Peyer's patch (tissue), 4 donors: Measurements from ENCODE around the gene SLC25A34. TPM values are rescaled to one million over a fixed set of nuclear protein-coding genes. Genes with fewer than 3 reads are reported as not detected.

ENCODE experiments used
- DNase-seq, 3 donors: peaks; one replicate each; pipeline ENCODE4 v3.0.0-alpha.2; 2017 to 2019
- H3K27ac ChIP-seq, 4 donors: fragments of 200-600 bp; sonication (generic); one replicate each; pipeline ENCODE4 v1.5.1; 2016 to 2019
- H3K27me3 ChIP-seq, 2 donors: fragments of 200-600 bp; sonication (generic); one replicate each; pipeline ENCODE4 v1.5.1; 2019
- H3K36me3 ChIP-seq, 3 donors: fragments of 200-600 bp; sonication (generic); one replicate each; pipeline ENCODE4 v1.5.1; 2016 to 2019
- H3K4me1 ChIP-seq, 4 donors: fragments of 200-600 bp; sonication (generic); one replicate each; pipeline ENCODE4 v1.5.1; 2016 to 2019
- H3K4me3 ChIP-seq, 4 donors: fragments of 200-600 bp; sonication (generic); 1 replicate in 3 of 4; 2 replicates in 1 of 4; pipeline ENCODE4 v1.5.1; 2016 to 2019; ENCODE audit warnings: mild to moderate bottlenecking in 1 of 4
- H3K9me3 ChIP-seq, 4 donors: fragments of 200-600 bp; sonication (generic); one replicate each; pipeline ENCODE4 v1.5.1; 2016 to 2019; ENCODE audit warnings: mild to moderate bottlenecking in 1 of 4
- CTCF ChIP-seq, 6 experiments: fragments of 450-650 bp in 4 of 6; fragments of 200-600 bp in 2 of 6; sonication (generic) in 1 of 6; IDR thresholded peaks; one replicate each; pipeline ENCODE4 v1.5.1; 2017 to 2019; ENCODE audit warnings: antibody characterized with exemption in 6 of 6, mild to moderate bottlenecking in 3 of 6, moderate library complexity in 1 of 6
- POLR2A ChIP-seq, 2 donors: fragments of 450-650 bp; IDR thresholded peaks; one replicate each; pipeline ENCODE4 v1.5.1; 2017; ENCODE audit warnings: antibody characterized with exemption in 2 of 2, mild to moderate bottlenecking in 2 of 2, moderate library complexity in 2 of 2
- total RNA-seq, 4 donors: library from RNA; depleted of rRNA; stranded (reverse); fragments of >200 nt; gene quantifications; one replicate each; pipeline ENCODE4 v1.1.0, GENCODE V29; 2016

Gene SLC25A34
- total RNA-seq, 4 donors from 2014 or later: 32.2 to 127 (median 69.5) TPM

GRCh38 chr1:15717418-15718125, 18.5 kb upstream of the SLC25A34 start:
- Histone ChIP-seq H3K9me3 (no peaks in the 10 kb centered on the region), H3K4me3 (no peak overlapping the region), H3K36me3 (peaks cover 0 to 63% (median 0%) of the 10 kb centered on the region in 3 donors), H3K27me3 (no peaks in the 10 kb centered on the region), H3K4me1 (peaks cover 0 to 10% (median 0%) of the 10 kb centered on the region in 4 donors), H3K27ac (peak overlapping the region in 1 of 4 donors; percentile 16)
- no peak for DNase-seq
- no peak for TF ChIP-seq POLR2A (IDR thresholded peaks at IDR 0.05)
- no peak for TF ChIP-seq CTCF (IDR thresholded peaks at IDR 0.05)

GRCh38 chr1:15718199-15718601, 17.9 kb upstream of the SLC25A34 start:
- Histone ChIP-seq H3K9me3 (no peaks in the 10 kb centered on the region), H3K27me3 (no peaks in the 10 kb centered on the region), H3K4me1 (peaks cover 0 to 10% (median 0%) of the 10 kb centered on the region in 4 donors), H3K4me3 (no peak overlapping the region), H3K27ac (peak overlapping the region in 1 of 4 donors; percentile 16), H3K36me3 (peaks cover 0 to 70% (median 0%) of the 10 kb centered on the region in 3 donors)
- TF ChIP-seq CTCF (IDR thresholded peaks at IDR 0.05): no peak
- no peak for TF ChIP-seq POLR2A (IDR thresholded peaks at IDR 0.05)
- DNase-seq: no peak

GRCh38 chr1:15719381-15720120, 16.5 kb upstream of the SLC25A34 start:
- no peak for TF ChIP-seq POLR2A (IDR thresholded peaks at IDR 0.05)
- TF ChIP-seq CTCF (IDR thresholded peaks at IDR 0.05): no peak
- peaks cover 0 to 4% (median 0%) of the 10 kb centered on the region in 4 donors for H3K4me1 ChIP-seq
- H3K4me3 ChIP-seq: no peak overlapping the region
- H3K27ac ChIP-seq: no peak overlapping the region
- peaks cover 0 to 75% (median 0%) of the 10 kb centered on the region in 3 donors for H3K36me3 ChIP-seq
- H3K27me3 ChIP-seq: no peaks in the 10 kb centered on the region
- no peaks in the 10 kb centered on the region for H3K9me3 ChIP-seq
- DNase-seq: no peak

GRCh38 chr1:15720861-15721260, 15.2 kb upstream of the SLC25A34 start:
- no peak for DNase-seq
- no peak overlapping the region for H3K4me3 ChIP-seq
- no peak overlapping the region for H3K27ac ChIP-seq
- peaks cover 0 to 88% (median 0%) of the 10 kb centered on the region in 3 donors for H3K36me3 ChIP-seq
- no peaks in the 10 kb centered on the region for H3K9me3 ChIP-seq
- H3K4me1 ChIP-seq: no peaks in the 10 kb centered on the region
- no peaks in the 10 kb centered on the region for H3K27me3 ChIP-seq
- no peak for TF ChIP-seq CTCF (IDR thresholded peaks at IDR 0.05)
- TF ChIP-seq POLR2A (IDR thresholded peaks at IDR 0.05): no peak

GRCh38 chr1:15722411-15722810, 13.6 kb upstream of the SLC25A34 start:
- TF ChIP-seq POLR2A (IDR thresholded peaks at IDR 0.05) (no peak), CTCF (IDR thresholded peaks at IDR 0.05) (no peak)
- Histone ChIP-seq H3K36me3 (peaks cover 0 to 91% (median 0%) of the 10 kb centered on the region in 3 donors), H3K4me3 (no peak overlapping the region), H3K27me3 (no peaks in the 10 kb centered on the region), H3K9me3 (no peaks in the 10 kb centered on the region), H3K27ac (no peak overlapping the region), H3K4me1 (no peaks in the 10 kb centered on the region)
- DNase-seq: no peak
